HL-60/S4 treated with phorbol 12-myristate 13-acetate at 8.2 ng/mL for 4 days and 3 days (cell line): ENCODE measurements around the gene TMEM229A.
"Not testable (repeated sequence)": the region's sequence is repeated elsewhere in the genome, so short reads cannot be mapped to it uniquely, and the experiment has no call there.

Experiments used
- in situ Hi-C: fragments of 300-500 bp; cut with MboI; formaldehyde crosslinking; loops from 2 replicates; pipeline ENCODE4 v1.15.0; 2022; ENCODE audit warnings: low sequenced_read_pairs

Gene TMEM229A

DNA sequence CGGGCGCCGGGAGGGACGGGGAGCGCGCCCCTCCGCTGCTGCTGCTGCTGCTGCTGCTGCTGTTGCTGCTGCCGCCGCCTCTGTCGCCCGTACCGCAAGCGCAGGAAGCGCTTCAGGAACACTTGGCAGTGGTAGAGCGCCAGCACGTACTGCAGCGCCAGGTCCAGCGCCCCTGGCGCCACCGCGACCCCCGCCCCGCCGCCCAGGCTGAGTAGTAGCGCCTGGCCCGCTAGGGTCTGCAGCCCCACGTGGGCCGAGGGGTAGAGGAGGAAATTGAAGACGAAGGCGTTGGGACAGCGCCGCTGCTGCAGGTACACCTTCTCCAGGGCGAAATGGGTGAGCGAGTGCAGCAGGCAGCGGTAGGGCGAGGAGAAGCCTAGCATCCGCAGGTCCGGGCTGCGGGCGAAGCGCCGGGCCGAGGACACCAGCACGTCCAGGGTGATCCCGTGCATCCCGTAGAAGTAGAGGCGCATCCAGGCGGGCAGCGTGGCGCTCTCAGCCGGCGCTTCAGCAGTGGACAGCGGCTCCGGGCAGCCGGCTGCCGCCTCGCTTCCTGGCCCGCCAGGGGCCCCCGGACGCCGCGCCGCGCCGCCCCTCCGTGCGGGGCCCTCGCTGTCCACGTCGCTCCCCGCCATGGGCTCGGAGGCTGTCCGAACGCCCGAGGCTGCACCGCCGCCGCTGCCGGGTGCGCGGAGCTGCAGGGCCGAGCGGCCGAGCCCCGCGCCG lies at the start of gene TMEM229A:
TSS of gene TMEM229A (minus strand) at position 699 of the 726 bp plus-strand sequence. CDS start at position 635, 64 bp downstream.
- in situ Hi-C loops, result no loop called here

DNA sequence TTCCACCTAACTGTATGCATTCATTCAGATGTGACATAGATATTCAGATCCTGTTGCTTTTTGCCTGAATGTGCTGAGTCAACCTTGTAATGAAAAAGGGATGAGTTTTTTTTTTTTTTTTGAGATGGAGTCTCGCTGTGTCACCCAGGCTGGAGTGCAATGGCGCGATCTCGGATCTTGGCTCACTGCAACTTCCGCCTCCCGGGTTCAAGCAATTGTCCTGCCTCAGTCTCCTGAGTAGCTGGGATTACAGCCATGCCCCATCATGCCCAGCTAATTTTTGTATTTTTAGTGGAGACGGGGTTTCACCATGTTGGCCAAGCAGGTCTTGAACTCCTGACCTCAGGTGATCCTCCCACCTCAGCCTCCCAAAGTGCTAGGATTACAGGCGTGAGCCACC lies 49.4 kb upstream of the TMEM229A start:
- in situ Hi-C loops, result not testable (repeated sequence)

DNA sequence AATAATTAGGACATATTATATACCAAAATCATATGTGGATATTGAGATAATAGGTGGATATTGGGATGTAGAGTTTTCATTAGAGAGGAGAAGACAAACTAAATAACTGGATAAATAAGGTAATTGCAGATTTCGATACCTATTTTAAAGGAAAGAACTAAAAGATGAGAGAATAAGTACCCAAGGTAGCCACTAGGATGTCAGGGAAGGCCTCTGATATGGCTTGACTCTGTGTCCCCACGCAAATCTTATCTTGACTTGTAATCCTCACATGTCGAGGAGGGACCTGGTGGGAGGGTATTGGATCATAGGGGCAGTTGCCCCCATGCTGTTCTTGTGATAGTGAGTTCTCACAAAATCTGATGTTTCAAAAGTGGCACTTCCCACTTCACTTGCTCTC lies 44.7 kb upstream of the TMEM229A start:
- in situ Hi-C loops, result no loop called here

DNA sequence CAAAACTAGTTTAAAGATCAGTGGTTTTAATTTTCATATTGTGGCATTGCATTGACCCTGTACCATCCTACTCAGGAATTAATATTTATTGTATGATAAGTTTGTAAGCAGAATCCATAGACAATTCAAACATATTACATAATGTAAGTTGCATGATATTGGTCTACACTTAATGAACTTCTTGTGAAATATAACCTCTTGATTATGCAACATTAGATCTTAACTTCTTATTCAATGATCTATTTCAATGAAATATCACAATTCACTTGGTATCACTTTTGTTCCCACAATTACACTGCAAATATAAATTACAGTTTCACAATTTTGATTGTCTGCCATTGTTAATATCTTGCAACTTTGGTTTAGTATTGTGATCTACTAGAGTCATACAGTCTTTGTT lies 44.0 kb upstream of the TMEM229A start:
- in situ Hi-C loops, result no loop called here

DNA sequence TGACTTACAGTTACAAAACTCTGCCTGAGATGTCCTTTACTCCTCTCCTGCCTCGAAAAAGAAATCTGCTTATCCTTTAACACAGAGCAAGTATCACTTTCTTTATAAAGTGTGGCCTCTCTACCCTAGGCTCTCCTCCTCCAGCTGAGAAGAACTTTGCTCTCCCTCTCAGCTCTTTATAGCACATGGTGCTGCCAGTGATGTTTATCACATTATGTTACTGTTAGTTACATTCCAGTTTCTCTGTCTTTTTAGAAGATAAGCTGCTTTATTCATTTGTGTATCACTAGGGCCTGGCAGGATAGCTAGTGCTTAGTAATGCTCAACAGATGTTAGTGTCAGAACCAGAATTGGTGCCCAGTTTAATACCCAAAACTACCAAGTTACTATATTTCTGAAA lies 41.1 kb upstream of the TMEM229A start:
- in situ Hi-C loops, result no loop called here

DNA sequence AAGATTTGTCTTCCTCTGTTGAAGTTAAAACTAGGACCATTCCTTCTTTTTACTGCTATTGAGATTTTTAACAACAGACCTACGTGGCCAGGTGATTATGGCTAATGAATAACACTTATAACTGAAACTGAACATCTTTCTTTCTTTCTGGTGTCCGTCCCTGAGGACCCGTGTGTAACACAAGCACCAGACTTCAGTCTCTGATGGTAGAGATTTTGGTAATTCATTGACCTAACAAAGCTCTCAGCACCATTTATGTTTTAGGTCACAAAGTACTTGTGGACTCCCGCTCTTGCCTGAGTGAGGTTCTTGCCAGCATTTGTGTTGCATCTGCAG lies 40.4 kb upstream of the TMEM229A start:
- in situ Hi-C loops, result no loop called here

DNA sequence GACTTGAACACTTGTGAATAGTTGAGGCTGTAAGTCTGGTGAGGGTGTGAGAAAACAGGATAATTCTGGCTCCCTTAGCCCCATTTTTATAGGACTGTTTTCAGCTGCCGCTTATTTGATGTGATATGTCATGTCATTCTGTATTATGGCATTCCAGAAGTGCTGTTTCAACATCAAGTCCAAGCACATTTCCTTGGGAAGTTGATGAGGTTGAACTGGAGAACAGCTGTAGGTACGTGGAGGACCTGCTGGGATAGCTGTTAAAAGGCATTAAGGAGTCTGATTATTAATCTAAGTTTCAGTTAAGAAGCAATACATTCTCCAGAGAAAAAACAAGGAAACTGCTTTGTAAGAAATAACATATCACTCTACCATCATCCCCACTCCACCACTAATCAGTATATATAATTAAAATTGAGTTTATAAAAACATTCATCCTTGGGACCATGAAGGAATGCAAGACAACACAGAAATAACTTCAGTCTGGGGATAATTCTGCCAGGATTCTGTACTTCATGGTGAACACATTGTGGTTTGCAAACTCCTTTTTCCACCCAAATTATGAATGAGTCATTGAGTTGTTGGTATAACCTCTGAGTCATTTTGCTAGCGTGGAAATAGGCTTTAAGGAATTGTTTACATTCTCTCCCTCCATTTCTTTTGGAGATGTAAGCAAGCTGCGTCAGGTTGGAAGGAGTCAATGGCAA lies 39.9 kb upstream of the TMEM229A start:
- in situ Hi-C loops, result no loop called here

DNA sequence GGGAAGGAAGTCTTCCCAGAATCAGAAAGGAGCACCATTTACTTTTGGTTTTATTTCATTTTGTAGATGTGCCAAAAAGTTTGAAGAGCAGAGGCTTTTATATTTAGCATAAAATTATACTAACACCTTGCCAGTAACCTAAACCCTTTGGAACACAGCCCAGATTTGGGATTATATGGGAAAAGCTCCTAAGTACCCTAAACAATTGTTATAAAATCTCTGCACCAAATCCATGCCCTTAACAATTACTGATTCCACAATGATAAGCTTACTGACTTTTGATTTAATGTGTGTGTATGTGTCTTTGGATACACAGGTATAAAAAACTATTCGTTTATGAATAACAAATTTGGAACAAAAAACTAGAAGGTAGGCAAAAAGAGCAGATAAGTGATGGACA lies 39.0 kb upstream of the TMEM229A start:
- in situ Hi-C loops, result no loop called here

DNA sequence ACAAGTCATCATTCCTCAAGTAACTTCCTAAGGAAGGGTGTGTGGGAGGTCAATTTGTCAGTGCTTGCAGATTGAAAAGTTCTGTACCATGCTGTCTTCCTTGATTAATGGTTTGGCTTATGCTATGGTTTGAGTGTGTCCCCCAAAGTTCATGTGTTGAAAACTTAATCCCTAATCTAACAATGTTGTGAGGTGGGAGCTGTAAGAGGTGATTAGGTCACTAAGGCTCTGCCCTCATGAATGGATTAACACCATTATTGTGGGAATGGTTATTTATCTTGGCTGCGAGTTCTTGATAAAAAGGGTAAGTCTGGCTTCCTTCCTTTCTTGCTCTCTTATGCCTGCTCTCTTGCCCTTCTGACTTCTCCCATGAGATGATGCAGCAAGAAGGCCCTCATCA lies 29.3 kb upstream of the TMEM229A start:
- in situ Hi-C loops, result no loop called here

DNA sequence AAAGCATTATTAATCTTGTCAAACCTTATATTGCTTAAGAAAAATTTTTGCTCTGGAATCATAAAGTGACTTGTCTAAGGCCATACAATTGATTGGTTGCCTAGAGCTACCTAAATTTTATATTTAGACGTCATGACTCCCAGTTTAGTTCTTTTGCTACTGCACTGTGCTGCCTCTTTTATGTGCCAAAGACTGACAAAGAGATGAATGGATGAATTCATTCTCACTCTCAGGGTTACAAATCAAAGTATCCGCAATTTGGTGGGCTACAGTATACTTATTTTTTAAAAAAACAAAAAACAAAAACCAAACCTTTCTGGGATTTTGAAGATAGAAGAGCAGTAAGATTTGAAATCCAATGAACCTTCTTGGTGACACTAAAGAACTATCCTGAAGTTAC lies 27.7 kb upstream of the TMEM229A start:
- in situ Hi-C loops, result no loop called here

DNA sequence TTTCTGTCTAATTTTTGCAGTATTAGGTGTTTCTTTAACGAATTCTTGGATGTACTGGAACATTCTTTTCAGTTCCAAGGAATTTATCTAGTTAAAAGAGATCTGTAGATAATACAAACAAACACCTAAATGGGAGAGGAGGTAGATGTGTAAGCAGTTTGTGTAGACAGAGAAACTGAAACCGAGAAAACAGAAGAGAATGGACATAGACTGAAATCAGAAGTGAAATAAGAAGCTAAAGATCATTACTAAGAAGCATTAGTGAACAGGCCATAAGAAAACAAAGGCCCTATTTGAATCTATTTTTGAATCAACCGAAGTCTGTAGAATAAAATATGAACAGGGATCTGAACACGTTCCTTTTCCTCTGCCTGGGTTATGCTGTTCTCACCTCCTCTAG lies 26.5 kb upstream of the TMEM229A start:
- in situ Hi-C loops, result no loop called here

DNA sequence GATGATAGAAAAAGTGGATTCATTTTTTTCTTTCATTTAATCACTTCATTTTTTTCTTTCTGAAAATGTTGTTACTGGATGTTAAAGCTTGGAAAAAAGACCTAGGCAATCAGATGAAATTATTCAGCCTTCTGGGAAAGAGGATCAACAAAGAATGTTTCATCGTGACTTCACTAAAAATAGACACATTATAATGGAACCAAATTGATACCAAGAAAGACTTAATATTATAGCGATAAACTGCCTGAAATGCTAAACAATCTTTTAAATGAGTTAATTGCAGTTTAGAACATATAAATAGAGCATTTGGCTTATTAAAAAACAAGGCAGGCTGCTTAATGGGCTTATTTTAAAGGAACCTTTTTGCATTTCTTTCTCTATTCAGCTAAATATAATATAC lies 25.6 kb upstream of the TMEM229A start:
- in situ Hi-C loops, result no loop called here

DNA sequence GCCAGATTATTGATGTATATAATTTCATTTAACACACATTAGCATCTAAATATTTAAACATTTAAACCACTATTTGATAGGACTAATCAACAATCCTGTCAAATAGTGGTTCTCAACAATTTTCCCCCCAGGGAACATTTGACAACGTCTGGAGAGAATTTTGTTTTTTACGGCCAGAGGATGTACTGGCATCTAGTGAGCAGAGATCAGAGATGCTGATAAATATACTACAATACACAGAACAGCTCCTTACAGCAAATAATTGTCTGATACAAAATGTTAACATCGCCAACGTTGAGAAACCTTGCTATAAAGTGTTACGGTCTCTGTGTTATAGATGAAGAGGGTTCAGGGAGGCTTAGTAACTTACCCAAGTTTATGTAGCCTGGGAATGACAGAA lies 25.0 kb upstream of the TMEM229A start:
- in situ Hi-C loops, result no loop called here

DNA sequence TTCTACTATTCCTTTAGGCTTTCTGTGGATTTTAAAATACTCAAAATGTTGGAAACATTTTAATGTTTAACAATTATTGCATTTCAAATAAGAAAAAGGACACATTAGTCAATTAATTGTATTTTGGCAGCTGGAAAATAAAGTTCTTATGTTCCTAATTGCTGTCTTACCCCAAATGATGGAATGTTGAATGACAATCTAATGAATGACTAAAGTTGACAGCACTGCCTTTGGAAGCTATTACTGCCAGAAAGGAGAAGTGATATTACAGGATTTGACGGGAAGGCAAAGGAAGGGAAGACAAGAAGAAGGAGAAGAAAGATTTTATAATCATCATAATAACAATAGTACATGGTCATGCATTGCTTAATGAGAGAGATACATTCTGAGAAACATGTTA lies 23.4 kb upstream of the TMEM229A start:
- in situ Hi-C loops, result no loop called here

DNA sequence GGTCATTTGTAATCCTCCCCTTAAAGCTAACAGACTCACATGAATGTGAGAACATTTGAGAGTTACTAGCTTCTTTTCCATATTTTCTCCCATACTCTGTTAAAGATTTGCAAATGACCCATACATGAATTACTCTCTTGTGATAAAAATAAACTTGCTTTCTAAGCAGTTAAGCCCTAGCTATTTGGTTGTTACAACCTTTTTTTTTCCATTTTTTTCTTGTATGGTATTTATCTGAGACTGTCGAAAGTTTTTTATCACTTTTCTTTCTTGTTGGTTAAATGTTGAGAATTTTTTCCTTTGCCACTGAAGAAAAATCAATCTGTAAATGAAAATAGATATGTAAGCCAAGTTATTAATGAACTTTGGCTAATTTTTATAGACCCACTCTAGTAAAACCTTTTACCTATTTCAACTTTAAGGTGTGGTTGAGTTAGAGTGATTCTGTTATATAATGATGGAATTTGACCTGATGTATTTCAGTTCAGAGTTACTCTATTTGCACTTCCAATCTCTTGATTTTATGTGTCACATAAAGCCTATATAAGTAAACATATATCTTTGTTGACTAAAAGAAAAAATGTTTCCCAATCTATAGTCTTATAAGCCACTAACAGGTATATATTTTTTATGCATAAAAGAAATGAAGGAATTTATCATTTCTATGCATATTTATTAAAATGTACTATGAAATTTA lies 19.0 kb upstream of the TMEM229A start:
- in situ Hi-C loops, result no loop called here

DNA sequence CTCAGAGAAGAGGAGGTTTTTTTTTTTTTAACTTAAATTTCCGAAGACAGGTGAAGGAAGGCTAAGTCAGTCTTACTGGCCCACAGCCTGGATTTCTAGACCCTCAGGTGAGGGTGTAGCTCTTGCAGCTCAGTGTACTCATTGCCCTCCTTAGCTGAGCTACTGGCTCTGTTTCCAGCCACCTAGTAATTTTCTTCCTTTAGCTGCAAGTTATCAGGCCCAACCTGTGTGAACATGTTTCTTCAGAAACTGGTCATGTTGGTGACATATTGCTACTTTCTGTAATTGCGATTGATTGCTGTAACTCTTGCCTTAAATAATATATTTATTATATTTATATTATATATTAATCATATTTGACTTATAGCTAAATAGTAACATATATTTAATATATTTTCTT lies 10.0 kb upstream of the TMEM229A start:
- in situ Hi-C loops, result no loop called here

DNA sequence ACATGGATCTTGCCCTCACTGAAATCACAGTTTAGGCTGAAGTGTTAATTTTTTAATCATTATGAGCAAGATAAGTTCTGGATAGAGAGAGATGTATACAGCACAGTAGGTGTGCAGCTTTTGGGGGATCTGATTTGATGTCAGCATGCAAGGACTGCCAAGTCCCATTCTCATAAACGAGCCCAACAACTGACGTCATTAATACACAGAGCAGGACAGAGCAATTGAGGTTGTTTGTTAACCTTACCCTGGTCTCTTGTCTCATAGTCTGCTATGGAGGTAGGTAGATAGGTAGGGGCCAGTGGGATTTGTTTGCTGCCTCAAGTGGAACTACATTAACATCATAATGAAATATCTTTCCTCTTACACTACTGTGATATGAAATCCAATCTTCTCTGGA lies 8.6 kb upstream of the TMEM229A start:
- in situ Hi-C loops, result no loop called here

DNA sequence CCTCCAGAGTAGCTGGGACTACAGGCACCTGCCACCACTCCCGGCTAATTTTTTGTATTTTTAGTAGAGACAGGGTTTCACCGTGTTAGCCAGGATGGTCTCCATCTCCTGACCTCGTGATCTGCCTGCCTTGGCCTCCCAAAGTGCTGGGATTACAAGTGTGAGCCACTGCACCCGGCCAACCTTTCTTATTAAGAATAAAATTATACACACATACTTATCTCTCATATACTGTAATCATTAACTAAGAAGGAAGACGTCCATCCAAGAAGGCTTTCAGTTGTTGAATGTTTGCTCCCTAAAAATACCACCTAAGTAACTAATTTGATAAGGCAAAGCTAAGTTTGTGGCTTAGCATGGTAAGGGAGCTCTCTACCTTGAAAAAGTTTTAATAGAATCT lies 5.0 kb upstream of the TMEM229A start:
- in situ Hi-C loops, result not testable (repeated sequence)

DNA sequence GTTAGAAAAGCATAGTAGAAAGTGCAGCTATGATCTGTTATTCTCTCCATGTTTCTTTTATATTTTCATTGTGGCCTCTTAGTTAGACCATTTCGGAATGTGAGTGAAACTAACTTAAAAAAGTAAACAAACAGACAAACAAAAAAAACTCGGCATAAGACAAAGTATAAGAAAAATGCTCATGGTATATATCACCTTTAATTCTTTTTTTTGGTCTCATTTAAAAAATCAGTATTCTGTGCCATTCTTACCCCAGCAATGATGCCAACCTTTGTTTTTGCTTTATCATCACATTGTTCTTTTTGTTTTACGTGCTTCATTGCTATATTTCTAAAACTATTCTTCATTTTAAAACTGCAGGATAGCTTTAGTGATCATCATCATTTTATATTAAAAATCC lies 2.8 kb upstream of the TMEM229A start:
- in situ Hi-C loops, result no loop called here

DNA sequence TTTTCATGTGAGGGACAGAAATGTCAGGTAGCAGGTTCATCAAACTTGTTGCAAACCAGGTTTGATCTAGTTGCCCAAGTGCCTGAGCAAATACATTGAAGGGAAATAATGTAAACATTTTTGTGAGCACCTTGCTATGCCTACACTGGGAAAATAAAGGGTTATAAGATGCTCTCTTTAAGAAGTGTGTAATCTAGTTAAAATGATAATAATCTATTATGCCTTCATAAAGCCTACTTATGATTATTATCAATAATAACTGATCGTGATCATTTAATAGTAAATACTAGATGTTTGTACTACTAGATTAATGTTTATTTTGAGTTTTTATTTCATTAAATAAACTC lies 1.9 kb upstream of the TMEM229A start:
- in situ Hi-C loops, result no loop called here

DNA sequence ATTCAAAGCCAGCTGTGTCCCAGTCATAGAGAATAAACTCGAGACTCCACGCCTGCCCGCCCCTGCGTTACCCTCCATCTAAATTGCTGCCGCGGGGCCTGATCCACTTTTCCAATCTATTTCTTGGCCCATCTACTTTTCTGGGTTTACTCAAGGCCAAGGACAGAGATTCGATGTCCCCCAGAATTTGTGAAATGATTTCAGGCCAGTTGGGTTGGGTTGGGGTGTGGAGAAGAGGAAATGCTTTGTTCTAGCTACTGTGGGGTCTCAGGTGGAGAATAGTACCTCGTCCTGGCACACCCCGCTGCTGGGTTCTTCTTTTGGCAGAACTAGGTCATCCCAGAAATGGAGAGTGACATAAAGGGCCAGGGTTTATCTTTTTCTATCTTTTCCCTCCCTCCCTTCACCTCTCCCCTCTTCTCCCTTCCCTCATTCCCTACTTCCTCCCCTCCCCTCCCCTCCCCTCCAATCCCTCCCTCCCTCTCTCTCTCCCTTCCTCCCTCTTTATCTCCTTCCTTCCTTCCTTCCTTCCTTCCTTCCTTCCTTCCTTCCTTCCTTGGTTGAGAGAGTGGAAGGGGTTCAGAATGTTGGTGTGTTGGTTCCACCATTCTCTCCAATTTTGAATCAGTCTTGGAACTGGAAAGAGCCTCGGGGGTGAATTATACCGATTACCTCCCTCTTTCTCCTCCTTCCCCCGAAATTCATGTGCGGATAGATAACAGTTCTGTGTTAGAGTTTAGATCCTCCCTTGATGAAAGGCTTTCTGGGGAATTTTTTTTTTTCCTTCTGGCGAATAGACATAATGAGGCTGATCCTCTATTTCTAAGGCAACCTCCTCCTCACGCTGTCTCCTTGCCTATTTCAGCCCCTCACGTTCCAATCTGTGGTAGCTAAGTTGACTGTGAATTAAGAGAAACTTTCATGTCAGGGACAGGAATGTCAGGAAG lies 1.2 kb upstream of the TMEM229A start:
- in situ Hi-C loops, result no loop called here
